ENCODE results near the gene KLF12.

DNA sequence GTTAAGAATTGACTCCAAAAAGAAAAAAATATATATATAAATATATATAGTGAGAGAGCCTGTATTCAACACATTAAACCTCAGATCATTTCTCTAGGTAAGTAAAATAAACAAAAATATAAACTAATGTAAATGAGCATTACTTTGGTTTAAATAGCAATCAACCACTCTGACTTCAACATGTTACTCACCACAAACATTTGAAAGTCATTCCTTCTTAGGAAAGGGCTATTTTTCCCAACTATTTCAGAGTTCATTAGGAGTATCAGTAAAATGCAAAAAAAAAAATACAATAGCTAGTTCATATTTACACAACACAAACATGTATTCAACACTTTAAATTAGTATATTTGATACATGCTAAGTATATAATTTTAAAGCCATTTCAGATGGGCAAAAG, 40.5 kb downstream of the KLF12 start:
- TF ChIP-seq, protein P1, sequence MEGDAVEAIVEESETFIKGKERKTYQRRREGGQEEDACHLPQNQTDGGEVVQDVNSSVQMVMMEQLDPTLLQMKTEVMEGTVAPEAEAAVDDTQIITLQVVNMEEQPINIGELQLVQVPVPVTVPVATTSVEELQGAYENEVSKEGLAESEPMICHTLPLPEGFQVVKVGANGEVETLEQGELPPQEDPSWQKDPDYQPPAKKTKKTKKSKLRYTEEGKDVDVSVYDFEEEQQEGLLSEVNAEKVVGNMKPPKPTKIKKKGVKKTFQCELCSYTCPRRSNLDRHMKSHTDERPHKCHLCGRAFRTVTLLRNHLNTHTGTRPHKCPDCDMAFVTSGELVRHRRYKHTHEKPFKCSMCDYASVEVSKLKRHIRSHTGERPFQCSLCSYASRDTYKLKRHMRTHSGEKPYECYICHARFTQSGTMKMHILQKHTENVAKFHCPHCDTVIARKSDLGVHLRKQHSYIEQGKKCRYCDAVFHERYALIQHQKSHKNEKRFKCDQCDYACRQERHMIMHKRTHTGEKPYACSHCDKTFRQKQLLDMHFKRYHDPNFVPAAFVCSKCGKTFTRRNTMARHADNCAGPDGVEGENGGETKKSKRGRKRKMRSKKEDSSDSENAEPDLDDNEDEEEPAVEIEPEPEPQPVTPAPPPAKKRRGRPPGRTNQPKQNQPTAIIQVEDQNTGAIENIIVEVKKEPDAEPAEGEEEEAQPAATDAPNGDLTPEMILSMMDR (conservative IDR thresholded peaks at IDR 0.05): no peak
- no peak for TF ChIP-seq ZFX (IDR thresholded peaks at IDR 0.05)
